HepG2 (cell line): ENCODE measurements around the gene RNGTT. TPM values are rescaled to one million over a fixed set of nuclear protein-coding genes. Genes with fewer than 3 reads are reported as not detected.

ENCODE experiments used
- ATF6 ChIP-seq: sonication (generic); formaldehyde crosslinking; conservative IDR thresholded peaks from 2 replicates; pipeline ENCODE4 v1.4.0; 2020; ENCODE audit warnings: missing genetic modification reagents
- ATM ChIP-seq: fragments of 450-650 bp; IDR thresholded peaks from 2 replicates; pipeline ENCODE4 v1.7.1; 2017; ENCODE audit warnings: mild to moderate bottlenecking, borderline replicate concordance
- BORCS8-MEF2B ChIP-seq: sonication (generic); formaldehyde crosslinking; IDR thresholded peaks from 2 replicates; pipeline ENCODE4 v1.8.0; 2022; ENCODE audit warnings: mild to moderate bottlenecking, missing genetic modification reagents
- CBFB ChIP-seq: sonication (generic); formaldehyde crosslinking; IDR thresholded peaks from 2 replicates; pipeline ENCODE4 v1.4.0; 2020; ENCODE audit warnings: missing genetic modification reagents
- CEBPB ChIP-seq: IDR thresholded peaks from 2 replicates; pipeline ENCODE4 v1.6.1; 2011; ENCODE audit warnings: low read depth, low read length, improper control_type of control experiment, borderline replicate concordance
- FOSL1 ChIP-seq: sonication (generic); formaldehyde crosslinking; IDR thresholded peaks from 2 replicates; pipeline ENCODE4 v1.9.0; 2021; ENCODE audit warnings: missing genetic modification reagents, borderline replicate concordance
- FOXO1 ChIP-seq: sonication (generic); formaldehyde crosslinking; IDR thresholded peaks from 2 replicates; pipeline ENCODE4 v1.4.0; 2020; ENCODE audit warnings: missing genetic modification reagents
- GMEB1 ChIP-seq: sonication (generic); formaldehyde crosslinking; IDR thresholded peaks from 2 replicates; pipeline ENCODE4 v1.5.1; 2020; ENCODE audit warnings: missing genetic modification reagents, mild to moderate bottlenecking, borderline replicate concordance
- HOMEZ ChIP-seq: IDR thresholded peaks from 2 replicates; pipeline ENCODE4 v1.6.1; 2016; ENCODE audit warnings: low read depth
- HOXA7 ChIP-seq: sonication (generic); formaldehyde crosslinking; IDR thresholded peaks from 2 replicates; pipeline ENCODE4 v1.8.1; 2022; ENCODE audit warnings: mild to moderate bottlenecking, missing genetic modification reagents, moderate library complexity
- JARID2 ChIP-seq: sonication (generic); formaldehyde crosslinking; IDR thresholded peaks from 2 replicates; pipeline ENCODE4 v1.8.1; 2023; ENCODE audit warnings: missing genetic modification reagents, inconsistent platforms; ENCODE audit not compliant: insufficient replicate concordance
- MBD4 ChIP-seq: IDR thresholded peaks from 2 replicates; pipeline ENCODE4 v1.6.1; 2012; ENCODE audit warnings: low read length, inconsistent platforms, borderline replicate concordance
- NFE2L1 ChIP-seq: sonication (generic); formaldehyde crosslinking; IDR thresholded peaks from 2 replicates; pipeline ENCODE4 v1.4.0; 2020; ENCODE audit warnings: missing genetic modification reagents, mild to moderate bottlenecking, borderline replicate concordance
- SMARCE1 ChIP-seq: fragments of 450-650 bp; IDR thresholded peaks from 2 replicates; pipeline ENCODE4 v1.6.1; 2017; ENCODE audit warnings: borderline replicate concordance
- SOX6 ChIP-seq, 2 experiments: fragments of 450-650 bp in 1 of 2; sonication (generic) in 1 of 2; formaldehyde crosslinking in 1 of 2; IDR thresholded peaks; 2 replicates each; pipeline versions ENCODE4 v1.4.0 to v1.6.1; 2017 to 2020; ENCODE audit warnings: antibody characterized with exemption in 1 of 2, mild to moderate bottlenecking in 1 of 2, missing genetic modification reagents in 1 of 2
- STAG1 ChIP-seq: sonication (generic); formaldehyde crosslinking; IDR thresholded peaks from 2 replicates; pipeline ENCODE4 v1.4.0; 2020; ENCODE audit warnings: missing genetic modification reagents
- YEATS4 ChIP-seq: sonication (generic); formaldehyde crosslinking; IDR thresholded peaks from 2 replicates; pipeline ENCODE4 v1.4.0; 2020; ENCODE audit warnings: missing genetic modification reagents, borderline replicate concordance
- YY1 ChIP-seq: IDR thresholded peaks from 2 replicates; pipeline ENCODE4 v1.6.1; 2011; ENCODE audit warnings: low read length, low read depth, moderate library complexity, mild to moderate bottlenecking; ENCODE audit not compliant: insufficient read depth, insufficient replicate concordance
- ZFP1 ChIP-seq: IDR thresholded peaks from 2 replicates; pipeline ENCODE4 v1.6.1; 2016
- ZNF335 ChIP-seq: sonication (generic); formaldehyde crosslinking; IDR thresholded peaks from 2 replicates; pipeline ENCODE4 v1.4.0; 2020; ENCODE audit warnings: missing genetic modification reagents
- ZNF432 ChIP-seq: sonication (generic); formaldehyde crosslinking; IDR thresholded peaks from 2 replicates; pipeline ENCODE4 v1.5.0; 2020; ENCODE audit warnings: missing genetic modification reagents, mild to moderate bottlenecking, borderline replicate concordance
- ZNF556 ChIP-seq: sonication (generic); formaldehyde crosslinking; IDR thresholded peaks from 2 replicates; pipeline ENCODE4 v1.4.0; 2020; ENCODE audit warnings: mild to moderate bottlenecking, missing genetic modification reagents, borderline replicate concordance
- ZNF605 ChIP-seq: sonication (generic); formaldehyde crosslinking; IDR thresholded peaks from 2 replicates; pipeline ENCODE4 v1.8.0; 2022; ENCODE audit warnings: mild to moderate bottlenecking, missing genetic modification reagents
- ZNF644 ChIP-seq: IDR thresholded peaks from 2 replicates; pipeline ENCODE4 v1.6.1; 2016; ENCODE audit warnings: low read depth
- ZNF660 ChIP-seq: sonication (generic); formaldehyde crosslinking; IDR thresholded peaks from 2 replicates; pipeline ENCODE4 v1.5.1; 2020; ENCODE audit warnings: mild to moderate bottlenecking, low read depth, missing genetic modification reagents, borderline replicate concordance
- ZNF713 ChIP-seq: sonication (generic); formaldehyde crosslinking; IDR thresholded peaks from 2 replicates; pipeline ENCODE4 v1.4.0; 2020; ENCODE audit warnings: mild to moderate bottlenecking, missing genetic modification reagents
- polyA plus RNA-seq, 8 experiments: library from polyadenylated mRNA; depleted of rRNA in 3 of 8; stranded (reverse) in 7 of 8; unstranded in 1 of 8; fragments of >200 nt; fragmentation: Illumina TruSeq in 4 of 8; extraction: Trizol in 4 of 8; gene quantifications; 2 replicates each; pipeline versions ENCODE4 v1.2.1 to v1.2.3, GENCODE V29; 2011 to 2016; ENCODE audit warnings: low read depth in 4 of 8, missing spikeins in 1 of 8, mixed read lengths in 1 of 8; ENCODE audit not compliant: insufficient read depth in 1 of 8
- total RNA-seq, 5 experiments: library from RNA; depleted of rRNA; stranded (reverse); fragments of >200 nt; fragmentation: Illumina TruSeq; extraction: Trizol; gene quantifications; 2 replicates each; pipeline ENCODE4 v1.2.3, GENCODE V29; 2016; ENCODE audit warnings: low read depth in 1 of 5

RNGTT gene
- total and polyA plus RNA-seq, 2 of the 13 experiments (the other 11 are each of a cell fraction or from before 2014, with no cell fraction given) = 6.0 to 22.6 TPM

- no peak for TF ChIP-seq STAG1 (CRISPR knock-in tag)
- TF ChIP-seq CBFB (CRISPR knock-in tag) = 0 out of 2 replicates have a peak, but pooled peaks have one; percentile 29
- TF ChIP-seq HOMEZ (CRISPR knock-in tag) = peak; percentile 76
- TF ChIP-seq ZNF335 = no peak
- TF ChIP-seq HOXA7 (CRISPR knock-in tag) = no peak
- TF ChIP-seq ATF6 (CRISPR knock-in tag) = no peak
- TF ChIP-seq FOSL1 = no peak; the same call in 1 of the 2 replicates
- no peak for TF ChIP-seq YY1
- no peak; the same call in 1 of the 2 replicates for TF ChIP-seq GMEB1 (CRISPR knock-in tag)
- TF ChIP-seq ZNF556 (CRISPR knock-in tag) = no peak
- 0 out of 2 replicates have a peak, but pooled peaks have one; percentile 51 for TF ChIP-seq ZFP1 (CRISPR knock-in tag)
- TF ChIP-seq ZNF432 = no peak
- no peak for TF ChIP-seq JARID2 (CRISPR knock-in tag)
- TF ChIP-seq FOXO1 (CRISPR knock-in tag) = peak; percentile 81; the same call in 1 of the 2 replicates
- no peak for TF ChIP-seq NFE2L1
- TF ChIP-seq ATM = no peak
- no peak for TF ChIP-seq SMARCE1
- TF ChIP-seq MBD4 = 0 out of 2 replicates have a peak, but pooled peaks have one; percentile 47
- peak; percentile 60; the same call in 1 of the 2 replicates for TF ChIP-seq ZNF644
- no peak for TF ChIP-seq ZNF713 (CRISPR knock-in tag)
- TF ChIP-seq BORCS8-MEF2B = no peak
- TF ChIP-seq CEBPB = no peak
- TF ChIP-seq YEATS4 (CRISPR knock-in tag) = no peak
- no peak for TF ChIP-seq ZNF605 (CRISPR knock-in tag)
- TF ChIP-seq SOX6 (IDR thresholded peaks at IDR 0.05) = no peak
- peak; percentile 98 for TF ChIP-seq SOX6 (CRISPR knock-in tag; IDR thresholded peaks at IDR 0.05)
- TF ChIP-seq ZNF660 (CRISPR knock-in tag) = no peak
Measured at GRCh38 chr6:88972504-88973423, 9.3 kb upstream of the RNGTT start (continued).
